GM18868 (cell line): ENCODE measurements around the gene PSMD1.
A peak's percentile ranks its signal among the peaks of the same experiment; 100 is the strongest.

Source experiments
- ATAC-seq: cut with Tn5 transposase; IDR thresholded peaks from one replicate; pipeline ENCODE4 v1.9.1; 2021; ENCODE audit warnings: mild to moderate bottlenecking, moderate library complexity; ENCODE audit not compliant: unreplicated experiment

Gene PSMD1

DNA sequence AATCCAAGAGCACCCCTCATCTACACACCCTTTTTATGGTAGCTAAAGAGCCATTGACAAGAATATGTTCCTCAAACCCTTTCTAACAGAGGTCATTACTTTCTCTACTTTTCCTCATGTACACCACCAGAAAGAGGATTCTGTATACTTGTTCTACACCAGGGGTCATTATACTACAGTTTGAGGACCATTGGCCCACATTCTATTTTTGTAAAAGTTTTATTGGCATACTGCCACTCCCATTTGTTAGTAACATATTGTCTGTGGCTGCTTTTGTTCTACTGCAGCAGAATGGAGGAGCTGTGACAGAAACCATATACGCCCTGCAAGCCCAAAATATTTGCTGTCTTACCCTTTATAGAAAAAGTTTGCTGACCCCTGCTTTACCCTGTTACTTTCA is 53.9 kb downstream of the PSMD1 start:
- no peak for ATAC-seq

DNA sequence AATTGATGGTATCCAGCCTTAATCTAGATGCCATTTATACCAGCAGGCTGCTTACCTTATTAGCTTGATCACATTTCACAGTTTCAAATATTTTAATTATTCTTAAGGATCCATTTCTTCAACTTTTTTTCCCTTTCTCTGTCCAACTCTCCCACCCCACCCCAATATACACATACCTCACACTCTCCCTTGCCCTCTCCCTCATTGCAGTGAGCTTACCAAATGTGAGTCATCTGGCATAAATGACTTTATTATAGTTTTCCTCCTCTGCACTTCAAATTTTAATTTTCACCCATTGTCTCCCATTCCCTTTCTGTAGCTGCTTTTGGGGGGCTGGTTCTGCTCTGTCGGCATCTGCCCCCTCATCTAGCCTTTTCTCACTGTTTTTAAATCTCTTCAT is 55.3 kb downstream of the PSMD1 start:
- ATAC-seq = no peak

- no peak for ATAC-seq
Measured at GRCh38 chr2:231113489-231113888, 56.8 kb downstream of the PSMD1 start.

DNA sequence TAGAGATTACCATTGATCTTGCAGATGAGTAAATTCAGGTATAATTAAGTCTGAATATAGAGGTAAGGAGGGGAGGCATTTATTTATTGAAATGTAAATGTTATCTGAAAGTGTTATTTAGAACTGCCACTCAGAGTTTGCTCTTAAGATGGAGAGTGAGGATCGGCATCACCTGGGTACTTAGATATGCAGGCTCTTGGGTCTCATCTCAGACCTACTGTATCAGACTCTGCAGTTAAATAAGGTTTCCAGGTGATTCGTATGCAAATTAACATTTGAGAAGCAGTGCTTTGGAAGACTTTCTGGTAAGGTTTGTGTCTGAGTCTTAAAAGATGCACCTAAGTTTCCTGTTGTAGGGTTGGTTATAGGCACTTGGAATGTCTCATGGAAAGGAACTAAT is 59.0 kb downstream of the PSMD1 start:
- ATAC-seq = no peak

GRCh38 chr2:231117148-231117547 is 60.5 kb downstream of the PSMD1 start:
- no peak for ATAC-seq

GRCh38 chr2:231117922-231118613 is 61.4 kb downstream of the PSMD1 start:
- peak; percentile 58 for ATAC-seq

DNA sequence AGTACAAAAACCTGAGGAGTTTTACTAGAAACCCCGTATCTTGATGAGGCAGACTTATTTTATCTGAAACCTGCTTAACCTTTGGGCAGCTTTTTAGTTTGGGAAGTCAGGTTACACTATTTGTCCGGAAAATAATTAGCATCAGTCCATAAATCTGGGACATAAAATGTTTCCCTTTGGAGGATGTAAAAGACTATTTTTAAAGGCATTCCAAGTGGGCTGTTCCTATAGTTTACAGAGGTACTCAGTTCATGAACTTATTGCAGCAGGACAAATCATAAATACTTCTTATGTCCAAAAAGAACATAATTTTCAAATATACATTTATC is 61.9 kb downstream of the PSMD1 start:
- ATAC-seq = no peak

DNA sequence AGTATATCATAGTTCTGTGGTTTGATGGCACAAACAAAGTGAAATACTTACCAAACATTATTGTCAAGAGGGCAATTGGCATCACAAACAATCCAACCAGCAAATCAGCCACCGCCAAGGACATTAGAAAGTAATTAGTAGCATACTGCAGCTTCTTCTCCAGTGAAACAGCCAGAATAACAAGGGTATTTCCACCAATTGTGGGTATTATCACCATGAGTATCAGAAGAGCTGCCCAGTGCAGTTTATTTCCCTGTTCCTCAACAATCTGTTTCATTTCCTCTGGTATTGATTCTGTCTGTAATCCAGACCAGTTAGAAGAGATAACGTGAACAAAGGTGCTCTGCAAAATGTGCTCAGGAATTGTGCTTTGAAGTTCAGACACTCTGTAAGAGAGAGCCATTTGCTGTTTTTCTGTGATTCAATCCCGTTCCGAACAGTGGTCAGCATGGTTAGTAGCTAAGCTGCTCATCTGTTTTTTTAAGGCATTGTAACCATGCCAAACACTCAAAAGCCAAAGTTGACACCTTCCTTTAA is 66.8 kb downstream of the PSMD1 start:
- peak; percentile 53 for ATAC-seq

GRCh38 chr2:231124838-231125568 is 68.3 kb downstream of the PSMD1 start, which contains the start of gene HTR2B:
TSS of gene HTR2B (minus strand) at chr2:231125042. CDS start at chr2:231123764, 1,278 bp downstream.
- peak; percentile 46 for ATAC-seq

GRCh38 chr2:231126123-231126522 is 69.5 kb downstream of the PSMD1 start:
- no peak for ATAC-seq

GRCh38 chr2:231127480-231127879 is 70.8 kb downstream of the PSMD1 start:
- ATAC-seq = no peak

- ATAC-seq = no peak
Measured at GRCh38 chr2:231127936-231128335, 71.3 kb downstream of the PSMD1 start.

- ATAC-seq = no peak
Measured at GRCh38 chr2:231128541-231128940, 71.9 kb downstream of the PSMD1 start.

DNA sequence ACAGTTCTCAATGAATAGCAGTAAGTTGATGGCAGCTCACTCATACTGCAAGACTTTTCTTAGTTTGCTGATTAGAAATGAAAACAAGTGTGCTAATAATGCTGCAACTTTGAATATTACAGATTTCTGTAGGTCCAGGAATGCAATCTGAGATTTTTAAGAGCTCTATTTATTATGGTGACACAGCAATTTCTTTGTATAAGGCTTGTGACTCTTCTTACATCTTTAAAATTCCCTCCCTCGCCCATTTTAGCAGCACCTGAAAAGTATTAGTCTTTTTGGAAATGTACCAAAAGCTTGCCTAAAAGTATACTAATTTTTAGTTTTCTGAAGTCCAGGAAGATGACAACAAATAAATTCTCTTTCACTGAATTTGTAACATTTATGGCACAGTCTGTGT is 72.5 kb downstream of the PSMD1 start:
- ATAC-seq = no peak

- ATAC-seq = no peak
Measured at GRCh38 chr2:231130336-231131056, 73.8 kb downstream of the PSMD1 start.

DNA sequence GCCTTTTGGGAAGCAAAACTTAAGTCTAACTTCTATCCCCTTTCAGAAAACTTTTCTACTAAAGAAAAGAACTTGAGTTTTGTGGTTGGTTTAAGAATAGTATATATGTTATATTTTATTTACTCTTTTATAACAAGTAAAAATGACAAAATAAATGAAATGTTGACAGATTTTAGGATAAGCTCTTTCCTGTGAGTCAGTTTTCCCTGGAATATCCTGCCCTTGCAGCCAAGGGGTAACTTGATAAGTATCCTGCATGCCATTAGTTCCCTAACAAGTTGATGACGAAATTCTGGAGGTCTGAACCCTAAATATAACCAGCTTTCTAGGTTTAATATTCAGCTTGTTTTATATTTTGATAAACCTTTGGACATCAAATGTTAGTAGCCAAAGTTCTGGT is 75.5 kb downstream of the PSMD1 start:
- ATAC-seq = no peak

- ATAC-seq = no peak
Measured at GRCh38 chr2:231133365-231134099, 76.9 kb downstream of the PSMD1 start.

- ATAC-seq = no peak
Measured at GRCh38 chr2:231134910-231135655, 78.4 kb downstream of the PSMD1 start.

- ATAC-seq = no peak
Measured at GRCh38 chr2:231138699-231139098, 82.0 kb downstream of the PSMD1 start.

DNA sequence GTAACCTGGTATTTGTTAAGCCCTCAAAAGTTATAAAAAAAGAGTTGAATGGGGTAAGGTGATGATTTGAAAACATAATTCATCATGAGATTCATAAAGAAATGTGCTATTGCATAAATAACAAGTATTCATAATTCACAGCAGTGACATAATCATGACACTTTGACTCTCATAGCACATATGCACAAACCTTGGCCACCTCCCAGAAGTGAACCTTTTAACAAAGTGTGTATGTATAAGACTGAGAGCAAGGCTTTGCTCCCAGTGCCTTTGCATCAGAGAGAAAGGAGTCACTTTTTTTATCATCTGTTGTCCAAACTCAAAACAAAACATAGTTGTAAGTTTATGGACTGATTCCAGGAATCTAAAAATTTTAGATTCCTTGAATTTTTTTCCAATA is 83.1 kb downstream of the PSMD1 start:
- ATAC-seq = no peak
